Prostate gland (tissue), 2 donors: ENCODE data around the gene PFKP. TPM values are rescaled to one million over a fixed set of nuclear protein-coding genes. Genes with fewer than 3 reads are reported as not detected.
A peak's percentile ranks its signal among the peaks of the same experiment; 100 is the strongest.

Experiments
- DNase-seq: peaks from one replicate; pipeline ENCODE4 v3.0.0-alpha.2; 2019; ENCODE audit warnings: low spot score
- H3K27ac ChIP-seq, 2 donors: fragments of 200-600 bp; sonication (generic); 2 replicates each; pipeline ENCODE4 v1.5.1; 2017 to 2019
- H3K27me3 ChIP-seq: fragments of 200-600 bp; sonication (generic); replicated peaks from 2 replicates; pipeline ENCODE4 v1.5.1; 2019; ENCODE audit not compliant: insufficient read depth
- H3K36me3 ChIP-seq, 2 donors: fragments of 200-600 bp; sonication (generic); 1 replicate in 1 of 2; 2 replicates in 1 of 2; pipeline versions ENCODE4 v1.5.1 to v1.8.1; 2017 to 2019
- H3K4me1 ChIP-seq: fragments of 200-600 bp; sonication (generic); replicated peaks from 2 replicates; pipeline ENCODE4 v1.5.1; 2019
- H3K4me3 ChIP-seq, 2 donors: fragments of 200-600 bp; sonication (generic); 2 replicates each; pipeline ENCODE4 v1.5.1; 2017 to 2019
- H3K9me3 ChIP-seq: fragments of 200-600 bp; sonication (generic); 2 replicates; pipeline ENCODE4 v1.5.1; 2017
- POLR2A ChIP-seq: fragments of 450-650 bp; IDR thresholded peaks from one replicate; pipeline ENCODE4 v1.6.1; 2016; ENCODE audit warnings: antibody characterized with exemption, mild to moderate bottlenecking
- POLR2AphosphoS5 ChIP-seq: sonication (generic); formaldehyde crosslinking; IDR thresholded peaks from one replicate; pipeline ENCODE4 v1.6.1; 2017; ENCODE audit warnings: antibody characterized with exemption
- WGBS: methylation state at CpG from one replicate; pipeline ENCODE4 v1.1.5; 2018; 5-methylcytosine and 5-hydroxymethylcytosine counted together
- intact Hi-C: fragments of 100-400 bp; cut with DNase I; formaldehyde crosslinking; loops from one replicate; pipeline ENCODE4 v1.14.2; 2022
- total RNA-seq, 2 donors: library from RNA; depleted of rRNA; stranded (reverse); fragments of >200 nt; gene quantifications; one replicate each; pipeline ENCODE4 v1.1.0, GENCODE V29; 2016
- TF ChIP-seq, protein P1 (sequence below), 4 experiments: fragments of 200-600 bp in 2 of 4; fragments of 450-650 bp in 2 of 4; sonication (generic) in 2 of 4; IDR thresholded peaks; 1 replicate in 3 of 4; 2 replicates in 1 of 4; pipeline ENCODE4 v1.5.1; 2016 to 2019; ENCODE audit warnings: antibody characterized with exemption in 4 of 4, mild to moderate bottlenecking in 2 of 4, moderate library complexity in 2 of 4

Gene PFKP
- total RNA-seq, 2 donors from 2014 or later: 35.1 to 86.9 TPM

GRCh38 chr10:3140280-3140679 lies 72.9 kb downstream of the PFKP start:
- 32% methylated on average over 9 of the region's 9 CpGs for WGBS
- TF ChIP-seq POLR2AphosphoS5 (peak; percentile 74), POLR2A (no peak)
- TF ChIP-seq, protein P1, sequence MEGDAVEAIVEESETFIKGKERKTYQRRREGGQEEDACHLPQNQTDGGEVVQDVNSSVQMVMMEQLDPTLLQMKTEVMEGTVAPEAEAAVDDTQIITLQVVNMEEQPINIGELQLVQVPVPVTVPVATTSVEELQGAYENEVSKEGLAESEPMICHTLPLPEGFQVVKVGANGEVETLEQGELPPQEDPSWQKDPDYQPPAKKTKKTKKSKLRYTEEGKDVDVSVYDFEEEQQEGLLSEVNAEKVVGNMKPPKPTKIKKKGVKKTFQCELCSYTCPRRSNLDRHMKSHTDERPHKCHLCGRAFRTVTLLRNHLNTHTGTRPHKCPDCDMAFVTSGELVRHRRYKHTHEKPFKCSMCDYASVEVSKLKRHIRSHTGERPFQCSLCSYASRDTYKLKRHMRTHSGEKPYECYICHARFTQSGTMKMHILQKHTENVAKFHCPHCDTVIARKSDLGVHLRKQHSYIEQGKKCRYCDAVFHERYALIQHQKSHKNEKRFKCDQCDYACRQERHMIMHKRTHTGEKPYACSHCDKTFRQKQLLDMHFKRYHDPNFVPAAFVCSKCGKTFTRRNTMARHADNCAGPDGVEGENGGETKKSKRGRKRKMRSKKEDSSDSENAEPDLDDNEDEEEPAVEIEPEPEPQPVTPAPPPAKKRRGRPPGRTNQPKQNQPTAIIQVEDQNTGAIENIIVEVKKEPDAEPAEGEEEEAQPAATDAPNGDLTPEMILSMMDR (IDR thresholded peaks at IDR 0.05): no peak
- no peak overlapping the region for H3K4me3 ChIP-seq
- no peaks in the 10 kb centered on the region for H3K4me1 ChIP-seq
- H3K9me3 ChIP-seq: no peaks in the 10 kb centered on the region
- H3K27ac ChIP-seq: peak overlapping the region; percentile 31 to 54
- peaks cover 6 to 15% of the 10 kb centered on the region in 2 donors for H3K36me3 ChIP-seq
- DNase-seq: no peak
- no peaks in the 10 kb centered on the region for H3K27me3 ChIP-seq
- intact Hi-C loops: no loop called here

DNA sequence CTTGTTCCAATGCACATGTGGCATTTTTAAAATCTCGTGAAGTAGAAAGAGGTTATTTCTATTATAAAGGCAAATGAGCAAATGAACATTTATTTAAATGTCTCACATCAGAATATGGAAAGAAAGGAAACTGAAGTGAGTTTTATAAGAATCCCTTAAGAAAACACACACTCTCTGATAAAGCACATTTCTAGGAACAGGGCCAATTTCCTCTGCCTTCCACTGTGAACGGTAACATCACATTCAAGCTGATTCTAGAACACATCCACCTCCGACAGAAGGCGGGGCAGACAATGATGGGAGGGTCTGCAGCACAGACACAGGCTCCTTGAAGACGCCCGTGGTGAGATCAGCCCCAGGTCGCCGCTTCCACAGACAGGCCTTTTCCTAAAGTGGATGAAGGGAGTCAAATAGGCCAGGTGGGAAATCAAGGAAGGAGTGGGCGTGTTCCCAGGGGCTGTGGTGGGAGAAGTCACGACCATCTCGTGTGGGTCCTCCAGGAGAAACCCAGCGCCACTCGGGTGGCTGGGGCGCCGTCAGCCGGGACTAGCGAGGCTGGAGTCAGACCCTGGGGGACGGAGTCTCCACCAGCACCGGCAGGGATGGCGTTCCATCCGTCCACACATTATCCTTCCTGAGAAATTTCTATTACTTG lies 74.1 kb downstream of the PFKP start:
- Histone ChIP-seq H3K4me1 (no peaks in the 10 kb centered on the region), H3K27ac (no peak overlapping the region), H3K9me3 (no peaks in the 10 kb centered on the region), H3K36me3 (peaks cover 6 to 15% of the 10 kb centered on the region in 2 donors), H3K27me3 (no peaks in the 10 kb centered on the region), H3K4me3 (no peak overlapping the region)
- TF ChIP-seq POLR2A: no peak
- TF ChIP-seq, protein P1 (IDR thresholded peaks at IDR 0.05): no peak
- no peak for TF ChIP-seq POLR2AphosphoS5
- intact Hi-C loops: no loop called here
- no peak for DNase-seq
- 85% methylated on average over 21 of the region's 21 CpGs for WGBS

GRCh38 chr10:3142146-3142875 lies 75.0 kb downstream of the PFKP start:
- Histone ChIP-seq H3K27ac (no peak overlapping the region), H3K4me3 (no peak overlapping the region), H3K4me1 (no peaks in the 10 kb centered on the region), H3K36me3 (peaks cover 6 to 15% of the 10 kb centered on the region in 2 donors), H3K27me3 (no peaks in the 10 kb centered on the region), H3K9me3 (no peaks in the 10 kb centered on the region)
- 83% methylated on average over 13 of the region's 14 CpGs for WGBS
- no peak for DNase-seq
- intact Hi-C loops: no loop called here
- TF ChIP-seq POLR2AphosphoS5: no peak
- no peak for TF ChIP-seq POLR2A
- TF ChIP-seq, protein P1 (IDR thresholded peaks at IDR 0.05): no peak

- Histone ChIP-seq H3K4me1 (no peaks in the 10 kb centered on the region), H3K27ac (no peak overlapping the region), H3K9me3 (no peaks in the 10 kb centered on the region), H3K36me3 (peaks cover 4 to 9% of the 10 kb centered on the region in 2 donors), H3K27me3 (no peaks in the 10 kb centered on the region), H3K4me3 (no peak overlapping the region)
- intact Hi-C loops: no loop called here
- TF ChIP-seq POLR2AphosphoS5 (no peak), POLR2A (no peak)
- TF ChIP-seq, protein P1 (IDR thresholded peaks at IDR 0.05): no peak
- no peak for DNase-seq
- 95% methylated on average over 17 of the region's 17 CpGs for WGBS
These were observed 76.0 kb downstream of the PFKP start for GRCh38 chr10:3143366-3143765.
